Measurements from ENCODE around the gene DCLRE1C.

DNA sequence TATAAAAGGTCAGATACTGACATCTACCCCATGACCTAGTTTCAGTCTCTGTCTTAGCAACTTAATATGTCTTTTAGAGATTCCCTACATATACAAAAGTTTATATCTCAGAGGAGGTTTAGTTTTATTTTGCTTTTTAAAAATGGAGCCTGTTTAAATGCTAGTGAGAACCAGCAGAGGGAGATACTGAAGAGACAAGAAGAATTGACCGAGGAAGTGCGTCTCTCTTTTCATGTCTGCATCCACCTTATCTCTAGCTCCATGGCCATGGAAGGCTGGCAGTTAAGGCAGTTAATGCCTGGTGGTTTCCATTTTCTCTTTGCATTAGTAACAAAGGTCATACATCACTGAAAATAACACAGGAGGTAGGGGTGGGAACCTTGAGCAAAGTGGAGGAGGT lies 64.6 kb downstream of the DCLRE1C start:
- no peak for TF ChIP-seq HOXA7 (CRISPR knock-in tag; IDR thresholded peaks at IDR 0.05)
- no peak for TF ChIP-seq USF2 (IDR thresholded peaks at IDR 0.05)
- no peak for TF ChIP-seq POLR2A (IDR thresholded peaks at IDR 0.05; ENCODE audit: low read length)

Data from A549 (cell line).